Left lung (tissue), 10 donors: Measurements from ENCODE around the gene SUV39H2. TPM values are rescaled to one million over a fixed set of nuclear protein-coding genes. Genes with fewer than 3 reads are reported as not detected.

Source experiments
- ATAC-seq: fragments of 200-7000 bp; cut with Tn5 transposase; one replicate; pipeline ENCODE4 v1.9.1; 2020; ENCODE audit warnings: moderate library complexity
- DNase-seq, 4 donors: peaks; one replicate each; pipeline ENCODE4 v3.0.0-alpha.2; 2013 to 2020
- H3K27ac ChIP-seq, 2 donors: fragments of 200-600 bp; sonication (generic) in 1 of 2; one replicate each; pipeline versions ENCODE4 v1.5.0 to v1.8.0; 2020 to 2021
- H3K27me3 ChIP-seq, 2 donors: fragments of 200-600 bp; sonication (generic) in 1 of 2; one replicate each; pipeline versions ENCODE4 v1.5.0 to v1.8.0; 2020 to 2021
- H3K36me3 ChIP-seq, 2 donors: fragments of 200-600 bp; sonication (generic) in 1 of 2; one replicate each; pipeline versions ENCODE4 v1.5.0 to v1.8.0; 2020 to 2021
- H3K4me1 ChIP-seq, 2 donors: fragments of 200-600 bp; one replicate each; pipeline ENCODE4 v1.8.0; 2021
- H3K4me3 ChIP-seq, 2 donors: fragments of 200-600 bp; sonication (generic) in 1 of 2; one replicate each; pipeline versions ENCODE4 v1.5.0 to v1.8.0; 2020 to 2021; ENCODE audit warnings: mild to moderate bottlenecking in 1 of 2
- H3K9me3 ChIP-seq, 2 donors: fragments of 200-600 bp; sonication (generic) in 1 of 2; one replicate each; pipeline versions ENCODE4 v1.5.0 to v1.8.0; 2020 to 2021
- intact Hi-C, 2 donors: fragments of 100-400 bp; cut with DNase I; formaldehyde crosslinking; loops; one replicate each; pipeline versions ENCODE4 v1.11.2 to v1.14.2; 2022
- polyA plus RNA-seq, 6 donors: library from polyadenylated mRNA; unstranded; fragments of 120-200 nt; gene quantifications; one replicate each; pipeline ENCODE4 v1.2.1, GENCODE V29; 2013; ENCODE audit not compliant: insufficient read length in 6 of 6
- total RNA-seq, 2 donors: library from RNA; stranded (reverse); fragmentation: NEBNext Ultra II Directional; extraction: Animal tissue kit (Norgen Biotek cat#: 25700); gene quantifications; one replicate each; pipeline ENCODE4 v1.2.1, GENCODE V29; 2021
- TF ChIP-seq, protein P1 (sequence below), 2 donors: fragments of 200-600 bp; sonication (generic) in 1 of 2; IDR thresholded peaks; one replicate each; pipeline versions ENCODE4 v1.5.0 to v1.8.0; 2021; ENCODE audit warnings: antibody characterized with exemption in 2 of 2
- donor health status: DM: no; HTN: yes; CAD: no.
- donor health status: DM: no; HTN: no; CAD: no.

The SUV39H2 gene
- total and polyA plus RNA-seq, 8 donors: 10.1 to 18.5 (median 16.6) TPM

GRCh38 chr10:14884082-14884481 lies 5.4 kb downstream of the SUV39H2 start:
- ATAC-seq (no peak), DNase-seq (no peak)
- intact Hi-C loops: no loop called here

DNA sequence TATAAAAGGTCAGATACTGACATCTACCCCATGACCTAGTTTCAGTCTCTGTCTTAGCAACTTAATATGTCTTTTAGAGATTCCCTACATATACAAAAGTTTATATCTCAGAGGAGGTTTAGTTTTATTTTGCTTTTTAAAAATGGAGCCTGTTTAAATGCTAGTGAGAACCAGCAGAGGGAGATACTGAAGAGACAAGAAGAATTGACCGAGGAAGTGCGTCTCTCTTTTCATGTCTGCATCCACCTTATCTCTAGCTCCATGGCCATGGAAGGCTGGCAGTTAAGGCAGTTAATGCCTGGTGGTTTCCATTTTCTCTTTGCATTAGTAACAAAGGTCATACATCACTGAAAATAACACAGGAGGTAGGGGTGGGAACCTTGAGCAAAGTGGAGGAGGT lies 10.7 kb downstream of the SUV39H2 start:
- intact Hi-C loops: no loop called here
- no peak overlapping the region for H3K4me3 ChIP-seq
- ATAC-seq (no peak), DNase-seq (no peak)
- H3K27ac ChIP-seq: no peak overlapping the region
- no peaks in the 10 kb centered on the region for H3K27me3 ChIP-seq
- TF ChIP-seq, protein P1, sequence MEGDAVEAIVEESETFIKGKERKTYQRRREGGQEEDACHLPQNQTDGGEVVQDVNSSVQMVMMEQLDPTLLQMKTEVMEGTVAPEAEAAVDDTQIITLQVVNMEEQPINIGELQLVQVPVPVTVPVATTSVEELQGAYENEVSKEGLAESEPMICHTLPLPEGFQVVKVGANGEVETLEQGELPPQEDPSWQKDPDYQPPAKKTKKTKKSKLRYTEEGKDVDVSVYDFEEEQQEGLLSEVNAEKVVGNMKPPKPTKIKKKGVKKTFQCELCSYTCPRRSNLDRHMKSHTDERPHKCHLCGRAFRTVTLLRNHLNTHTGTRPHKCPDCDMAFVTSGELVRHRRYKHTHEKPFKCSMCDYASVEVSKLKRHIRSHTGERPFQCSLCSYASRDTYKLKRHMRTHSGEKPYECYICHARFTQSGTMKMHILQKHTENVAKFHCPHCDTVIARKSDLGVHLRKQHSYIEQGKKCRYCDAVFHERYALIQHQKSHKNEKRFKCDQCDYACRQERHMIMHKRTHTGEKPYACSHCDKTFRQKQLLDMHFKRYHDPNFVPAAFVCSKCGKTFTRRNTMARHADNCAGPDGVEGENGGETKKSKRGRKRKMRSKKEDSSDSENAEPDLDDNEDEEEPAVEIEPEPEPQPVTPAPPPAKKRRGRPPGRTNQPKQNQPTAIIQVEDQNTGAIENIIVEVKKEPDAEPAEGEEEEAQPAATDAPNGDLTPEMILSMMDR (IDR thresholded peaks at IDR 0.05): no peak
- H3K36me3 ChIP-seq: no peaks in the 10 kb centered on the region
- no peaks in the 10 kb centered on the region for H3K9me3 ChIP-seq
- H3K4me1 ChIP-seq: no peaks in the 10 kb centered on the region

More at GRCh38 chr10:14884082-14884481, 5.4 kb downstream of the SUV39H2 start:
- no peaks in the 10 kb centered on the region for H3K27me3 ChIP-seq
- no peaks in the 10 kb centered on the region for H3K9me3 ChIP-seq
- peaks cover 4 to 13% of the 10 kb centered on the region in 2 donors for H3K4me1 ChIP-seq
- TF ChIP-seq, protein P1 (IDR thresholded peaks at IDR 0.05): no peak
- no peak overlapping the region for H3K4me3 ChIP-seq
- H3K27ac ChIP-seq: no peak overlapping the region
- no peaks in the 10 kb centered on the region for H3K36me3 ChIP-seq

- intact Hi-C loops: no loop called here
- no peak for DNase-seq
- no peak for ATAC-seq
These were observed 12.5 kb downstream of the SUV39H2 start for GRCh38 chr10:14891151-14891550.

DNA sequence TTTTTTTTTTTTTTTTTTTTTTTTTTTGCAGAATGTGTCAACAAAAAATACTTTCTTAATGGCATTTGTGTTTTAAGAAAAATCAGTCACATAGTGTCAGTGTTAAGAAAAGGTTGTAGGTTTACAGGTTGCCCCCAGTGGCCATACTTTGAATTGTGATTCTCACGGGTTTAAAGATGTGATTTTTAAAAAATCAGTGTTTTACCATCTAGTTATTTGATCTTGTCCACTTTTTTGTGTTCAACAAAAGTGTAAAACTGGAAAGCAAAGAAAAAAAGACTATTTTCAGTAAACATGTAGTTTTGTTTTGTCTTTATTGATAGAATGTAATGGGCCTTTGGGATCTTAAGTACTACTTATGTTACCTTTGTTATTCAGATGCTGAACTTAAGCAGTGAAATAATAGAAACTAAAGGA lies 25.7 kb downstream of the SUV39H2 start:
- Histone ChIP-seq H3K36me3 (peaks cover 0 to 44% of the 10 kb centered on the region in 2 donors), H3K4me3 (no peak overlapping the region), H3K27ac (no peak overlapping the region), H3K27me3 (no peaks in the 10 kb centered on the region), H3K4me1 (no peaks in the 10 kb centered on the region), H3K9me3 (no peaks in the 10 kb centered on the region)
- ATAC-seq (peak; percentile 47), DNase-seq (no peak)
- intact Hi-C loops: no loop called here
- TF ChIP-seq, protein P1 (IDR thresholded peaks at IDR 0.05): peak; percentile 27 to 35

More at GRCh38 chr10:14891151-14891550, 12.5 kb downstream of the SUV39H2 start:
- Histone ChIP-seq H3K36me3 (no peaks in the 10 kb centered on the region), H3K27me3 (no peaks in the 10 kb centered on the region), H3K9me3 (no peaks in the 10 kb centered on the region), H3K27ac (no peak overlapping the region), H3K4me3 (no peak overlapping the region), H3K4me1 (no peaks in the 10 kb centered on the region)
- TF ChIP-seq, protein P1 (IDR thresholded peaks at IDR 0.05): no peak

DNA sequence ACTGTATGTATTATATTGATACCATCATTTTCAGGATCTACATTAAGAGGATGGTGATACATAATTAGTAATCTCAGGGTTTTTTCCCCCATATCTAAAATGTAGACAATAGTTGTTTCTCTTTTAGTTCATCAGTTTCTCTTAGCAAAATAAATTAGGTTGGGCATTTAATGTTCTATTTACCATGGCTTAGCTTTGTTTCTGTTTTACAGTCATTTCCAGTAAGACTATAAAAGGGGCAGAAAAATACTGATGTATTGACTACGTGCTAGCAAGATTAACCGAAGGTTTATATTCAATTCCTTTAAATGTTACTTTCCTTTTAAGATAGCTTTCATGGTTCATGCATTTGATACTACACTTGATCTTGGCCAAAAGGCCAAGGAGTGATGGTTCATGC lies 26.2 kb downstream of the SUV39H2 start:
- DNase-seq (no peak), ATAC-seq (no peak)
- no peaks in the 10 kb centered on the region for H3K27me3 ChIP-seq
- peaks cover 0 to 48% of the 10 kb centered on the region in 2 donors for H3K36me3 ChIP-seq
- TF ChIP-seq, protein P1 (IDR thresholded peaks at IDR 0.05): no peak
- H3K9me3 ChIP-seq: no peaks in the 10 kb centered on the region
- no peaks in the 10 kb centered on the region for H3K4me1 ChIP-seq
- H3K4me3 ChIP-seq: no peak overlapping the region
- intact Hi-C loops: no loop called here
- no peak overlapping the region for H3K27ac ChIP-seq
